ENCODE data around the gene GABRR1. TPM values are rescaled to one million over a fixed set of nuclear protein-coding genes. Genes with fewer than 3 reads are reported as not detected.

Gene GABRR1
- total RNA-seq: under 1 TPM in 1 of 4 donors, not detected in 3; 0.14 TPM

DNA sequence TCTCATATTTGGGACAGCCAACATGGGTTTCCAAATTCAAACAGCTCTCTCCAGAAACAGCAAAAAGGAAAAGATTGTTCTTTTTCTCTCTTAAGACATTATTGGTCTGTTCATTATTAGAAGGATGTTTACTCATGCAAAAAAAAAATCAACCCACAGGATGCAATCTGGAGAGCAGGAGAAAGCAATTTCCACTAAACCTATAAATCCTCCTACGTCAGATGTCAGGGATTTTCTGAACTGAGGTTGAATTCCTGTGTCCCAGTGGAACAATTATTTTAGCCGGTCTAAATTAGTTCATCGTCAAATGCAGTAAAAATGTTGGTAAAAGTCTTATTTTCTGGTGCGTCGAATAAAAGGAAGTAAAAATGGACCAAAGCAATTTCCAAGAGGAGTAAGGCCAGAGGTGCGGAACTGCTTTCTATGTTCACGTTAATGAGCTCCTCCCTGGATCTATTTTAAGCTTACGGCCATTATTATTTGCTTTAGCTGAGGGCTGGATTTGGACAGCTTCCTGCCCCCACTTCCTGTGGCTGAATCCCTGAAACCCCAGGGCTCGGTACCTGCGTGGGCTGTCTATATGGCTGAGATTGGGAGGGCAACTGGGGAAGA, at the start of gene GABRR1:
Gene GABRR1 (minus strand): TSS at position 60 of the 612 bp plus-strand sequence. CDS start 36 bp downstream, at position 24.
- peaks cover 0 to 1% (median 0%) of the 10 kb centered on the region in 4 donors for H3K4me1 ChIP-seq
- intact Hi-C loops (cut with DNase I; ENCODE audit: low total_unique reads) (no loop called here), in situ Hi-C loops (cut with MboI; ENCODE audit: low pct_ligation_motif_present in 1 of 4, low pct_unique_long_range_greater_than_20kb in 1 of 4, low sequenced_read_pairs in 3 of 4) (no loop called here)
- H3K9me3 ChIP-seq: no peaks in the 10 kb centered on the region
- WGBS, 2 donors (ENCODE audit: low coverage in 1 of 2): 41 to 55% methylated on average over 5 to 10 of the region's 10 CpGs
- H3K36me3 ChIP-seq: no peaks in the 10 kb centered on the region
- H3K27me3 ChIP-seq: no peaks in the 10 kb centered on the region
- no peak for DNase-seq
- no peak for TF ChIP-seq EP300 (IDR thresholded peaks at IDR 0.05; ENCODE audit: low read depth)
- TF ChIP-seq, protein P1, sequence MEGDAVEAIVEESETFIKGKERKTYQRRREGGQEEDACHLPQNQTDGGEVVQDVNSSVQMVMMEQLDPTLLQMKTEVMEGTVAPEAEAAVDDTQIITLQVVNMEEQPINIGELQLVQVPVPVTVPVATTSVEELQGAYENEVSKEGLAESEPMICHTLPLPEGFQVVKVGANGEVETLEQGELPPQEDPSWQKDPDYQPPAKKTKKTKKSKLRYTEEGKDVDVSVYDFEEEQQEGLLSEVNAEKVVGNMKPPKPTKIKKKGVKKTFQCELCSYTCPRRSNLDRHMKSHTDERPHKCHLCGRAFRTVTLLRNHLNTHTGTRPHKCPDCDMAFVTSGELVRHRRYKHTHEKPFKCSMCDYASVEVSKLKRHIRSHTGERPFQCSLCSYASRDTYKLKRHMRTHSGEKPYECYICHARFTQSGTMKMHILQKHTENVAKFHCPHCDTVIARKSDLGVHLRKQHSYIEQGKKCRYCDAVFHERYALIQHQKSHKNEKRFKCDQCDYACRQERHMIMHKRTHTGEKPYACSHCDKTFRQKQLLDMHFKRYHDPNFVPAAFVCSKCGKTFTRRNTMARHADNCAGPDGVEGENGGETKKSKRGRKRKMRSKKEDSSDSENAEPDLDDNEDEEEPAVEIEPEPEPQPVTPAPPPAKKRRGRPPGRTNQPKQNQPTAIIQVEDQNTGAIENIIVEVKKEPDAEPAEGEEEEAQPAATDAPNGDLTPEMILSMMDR (IDR thresholded peaks at IDR 0.05): no peak
- H3K4me3 ChIP-seq: no peak within 1 kb of the TSS
- H3K27ac ChIP-seq: no peak within 1 kb of the TSS

DNA sequence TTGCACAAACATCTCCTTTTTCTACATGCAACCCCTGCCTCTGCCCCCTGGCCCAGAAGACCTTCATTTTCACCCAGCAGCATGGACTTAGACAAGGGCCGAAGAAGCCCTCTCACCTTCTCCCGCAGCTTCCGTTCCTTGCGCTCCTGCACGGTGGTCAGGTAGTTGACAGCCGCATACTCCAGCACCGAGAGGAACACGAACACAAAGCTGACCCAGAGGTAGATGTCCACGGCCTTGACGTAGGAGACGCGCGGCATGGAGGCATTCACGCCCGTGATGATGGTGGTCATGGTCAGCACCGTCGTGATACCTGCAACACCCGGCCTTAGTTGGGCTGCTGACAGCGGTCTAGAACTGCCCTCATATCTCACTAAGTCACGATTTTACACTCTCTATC, 47.1 kb upstream of the GABRR1 start:
- 95 to 98% methylated on average over 6 to 20 of the region's 20 CpGs for WGBS, 2 donors (ENCODE audit: low coverage in 1 of 2)
- no peaks in the 10 kb centered on the region for H3K27me3 ChIP-seq
- no peak overlapping the region for H3K4me3 ChIP-seq
- H3K36me3 ChIP-seq: no peaks in the 10 kb centered on the region
- TF ChIP-seq POLR2A (IDR thresholded peaks at IDR 0.05): no peak
- TF ChIP-seq, protein P1 (IDR thresholded peaks at IDR 0.05): no peak
- TF ChIP-seq EP300 (IDR thresholded peaks at IDR 0.05; ENCODE audit: low read depth): no peak
- no peak for TF ChIP-seq POLR2AphosphoS5 (IDR thresholded peaks at IDR 0.05)
- H3K4me1 ChIP-seq: peaks cover 0 to 3% (median 2%) of the 10 kb centered on the region in 4 donors
- no peaks in the 10 kb centered on the region for H3K9me3 ChIP-seq
- intact Hi-C loops (cut with DNase I; ENCODE audit: low total_unique reads): no loop called here
- no peak for DNase-seq
- in situ Hi-C loops (cut with MboI; ENCODE audit: low pct_ligation_motif_present in 1 of 4, low pct_unique_long_range_greater_than_20kb in 1 of 4, low sequenced_read_pairs in 3 of 4): no loop called here
- H3K27ac ChIP-seq: no peak overlapping the region

DNA sequence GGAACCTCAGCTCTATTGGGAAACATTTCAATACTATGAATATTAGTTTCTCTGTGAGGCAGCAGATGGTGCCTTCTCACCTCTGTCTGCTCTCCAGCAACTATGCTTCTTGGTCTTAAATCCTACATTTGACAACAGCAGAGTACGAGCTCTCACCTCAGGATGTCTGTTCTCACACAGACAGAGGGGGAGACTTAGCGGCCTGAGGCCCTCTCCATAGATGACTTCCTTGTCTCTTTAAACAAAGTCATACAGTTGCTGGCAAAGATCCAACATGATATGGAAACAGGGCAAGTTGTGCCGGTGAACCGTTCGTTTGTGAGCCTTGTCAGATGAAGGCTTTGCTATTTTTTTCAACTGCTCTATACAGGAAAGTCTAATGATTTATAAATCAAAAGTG, 43.7 kb upstream of the GABRR1 start:
- Histone ChIP-seq H3K9me3 (no peaks in the 10 kb centered on the region), H3K27me3 (no peaks in the 10 kb centered on the region), H3K36me3 (no peaks in the 10 kb centered on the region), H3K4me1 (peaks cover 0 to 3% (median 2%) of the 10 kb centered on the region in 4 donors), H3K27ac (no peak overlapping the region), H3K4me3 (no peak overlapping the region)
- 31% methylated on average over 5 of the region's 5 CpGs; no CpG with 5 or more reads in 1 of the 2 donors for WGBS, 2 donors (ENCODE audit: low coverage in 1 of 2)
- intact Hi-C loops (cut with DNase I; ENCODE audit: low total_unique reads) (no loop called here), in situ Hi-C loops (cut with MboI; ENCODE audit: low pct_ligation_motif_present in 1 of 4, low pct_unique_long_range_greater_than_20kb in 1 of 4, low sequenced_read_pairs in 3 of 4) (no loop called here)
- DNase-seq: no peak
- no peak for TF ChIP-seq EP300 (IDR thresholded peaks at IDR 0.05; ENCODE audit: low read depth)

DNA sequence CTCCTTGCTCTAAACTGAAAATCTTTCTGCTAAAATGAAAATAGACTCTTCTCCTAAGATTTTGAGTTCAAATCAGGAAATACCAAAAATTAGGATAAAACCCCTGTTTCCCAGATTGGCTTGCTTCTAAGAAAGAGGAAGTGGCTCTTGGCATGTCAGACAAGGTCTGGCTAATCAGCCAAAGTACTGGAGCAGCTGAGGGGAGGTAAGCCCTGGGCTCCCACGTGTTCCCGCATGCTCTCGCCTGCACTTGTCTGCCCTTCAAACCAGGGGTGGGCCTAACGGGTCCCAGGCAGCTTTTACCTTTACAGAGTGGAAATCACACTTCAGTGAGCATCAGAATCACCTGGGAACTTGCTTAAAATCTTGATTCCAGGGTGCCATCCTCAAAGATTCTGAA, 43.2 kb upstream of the GABRR1 start:
- no peak for TF ChIP-seq POLR2AphosphoS5 (IDR thresholded peaks at IDR 0.05)
- no peak for TF ChIP-seq EP300 (IDR thresholded peaks at IDR 0.05; ENCODE audit: low read depth)
- TF ChIP-seq, protein P1 (IDR thresholded peaks at IDR 0.05): no peak
- TF ChIP-seq POLR2A (IDR thresholded peaks at IDR 0.05): no peak
- no peak for DNase-seq
- no peak overlapping the region for H3K27ac ChIP-seq
- intact Hi-C loops (cut with DNase I; ENCODE audit: low total_unique reads) (no loop called here), in situ Hi-C loops (cut with MboI; ENCODE audit: low pct_ligation_motif_present in 1 of 4, low pct_unique_long_range_greater_than_20kb in 1 of 4, low sequenced_read_pairs in 3 of 4) (no loop called here)
- H3K4me1 ChIP-seq: peaks cover 0 to 3% (median 2%) of the 10 kb centered on the region in 4 donors
- WGBS, 2 donors (ENCODE audit: low coverage in 1 of 2): 72% methylated on average over 4 of the region's 4 CpGs; no CpG with 5 or more reads in 1 of the 2 donors
- no peaks in the 10 kb centered on the region for H3K9me3 ChIP-seq
- no peaks in the 10 kb centered on the region for H3K36me3 ChIP-seq
- no peak overlapping the region for H3K4me3 ChIP-seq
- H3K27me3 ChIP-seq: no peaks in the 10 kb centered on the region

DNA sequence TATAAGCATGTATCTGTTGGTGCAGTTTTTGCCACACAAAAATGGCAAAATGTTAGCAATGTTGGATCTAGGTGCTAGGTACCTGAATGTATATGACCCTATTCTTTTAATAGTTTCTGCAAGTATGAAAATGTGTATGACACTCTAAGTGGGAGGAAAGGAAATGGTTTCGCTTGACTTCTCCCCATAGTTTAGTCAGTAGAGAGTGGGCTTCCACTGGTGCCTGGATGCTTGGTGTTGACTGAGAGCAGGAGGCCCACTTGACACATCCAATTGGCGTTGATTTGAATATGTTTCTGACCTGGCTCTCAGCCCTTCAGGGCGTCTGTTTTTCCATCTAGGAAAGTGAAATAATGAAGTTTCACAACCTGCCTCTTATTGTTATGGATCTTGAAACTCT, 41.8 kb upstream of the GABRR1 start:
- Histone ChIP-seq H3K4me1 (peaks cover 0 to 6% (median 2%) of the 10 kb centered on the region in 4 donors), H3K27me3 (no peaks in the 10 kb centered on the region), H3K36me3 (no peaks in the 10 kb centered on the region), H3K27ac (no peak overlapping the region), H3K9me3 (no peaks in the 10 kb centered on the region), H3K4me3 (no peak overlapping the region)
- 66 to 73% methylated on average over 3 of the region's 3 CpGs for WGBS, 2 donors (ENCODE audit: low coverage in 1 of 2)
- intact Hi-C loops (cut with DNase I; ENCODE audit: low total_unique reads) (no loop called here), in situ Hi-C loops (cut with MboI; ENCODE audit: low pct_ligation_motif_present in 1 of 4, low pct_unique_long_range_greater_than_20kb in 1 of 4, low sequenced_read_pairs in 3 of 4) (no loop called here)
- TF ChIP-seq, protein P1 (IDR thresholded peaks at IDR 0.05): no peak
- TF ChIP-seq POLR2A (IDR thresholded peaks at IDR 0.05) (no peak), POLR2AphosphoS5 (IDR thresholded peaks at IDR 0.05) (no peak), EP300 (IDR thresholded peaks at IDR 0.05; ENCODE audit: low read depth) (no peak)
- DNase-seq: no peak
